ENCODE measurements around the gene FARSA.
"Not testable (repeated sequence)": the region's sequence is repeated elsewhere in the genome, so short reads cannot be mapped to it uniquely, and the experiment has no call there.

The FARSA gene

GRCh38 chr19:12933287-12934072 is at the start of gene FARSA:
FARSA (minus strand) TSS chr19:12933711; CDS start chr19:12933696, 15 bp downstream.
- peak; percentile 89 for DNase-seq (ENCODE audit: low spot score)

DNA sequence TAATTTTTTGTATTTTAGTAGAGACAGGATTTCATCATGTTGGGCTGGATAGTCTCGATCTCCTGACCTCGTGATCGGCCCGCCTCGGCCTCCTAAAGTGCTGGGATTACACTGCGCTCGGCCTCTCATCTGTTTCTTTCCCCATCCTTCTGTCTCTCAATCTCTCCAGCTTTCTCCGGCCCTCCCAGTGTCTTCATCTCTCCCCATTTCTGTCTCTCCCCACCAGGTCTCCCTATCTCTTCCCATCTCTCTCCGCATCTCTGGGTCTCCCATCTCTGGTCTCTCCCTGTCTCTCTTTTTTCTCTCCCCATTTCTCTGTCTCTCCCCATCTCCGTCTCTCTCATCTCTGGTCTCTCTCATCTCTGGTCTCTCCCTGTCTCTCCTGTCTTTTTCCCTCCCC is 49.6 kb upstream of the FARSA start:
- DNase-seq (ENCODE audit: low spot score): no peak

- DNase-seq (ENCODE audit: low spot score): no peak
Measured at GRCh38 chr19:12982648-12983047, 49.1 kb upstream of the FARSA start.

- DNase-seq (ENCODE audit: low spot score): no peak
Measured at GRCh38 chr19:12979974-12980373, 46.5 kb upstream of the FARSA start.

- not testable (repeated sequence) for DNase-seq (ENCODE audit: low spot score)
Measured at GRCh38 chr19:12976109-12976508, 42.6 kb upstream of the FARSA start.

- DNase-seq (ENCODE audit: low spot score): no peak
Measured at GRCh38 chr19:12975221-12975741, 41.8 kb upstream of the FARSA start.

- no peak for DNase-seq (ENCODE audit: low spot score)
Measured at GRCh38 chr19:12974301-12975220, 41.0 kb upstream of the FARSA start.

GRCh38 chr19:12973236-12973635 is 39.7 kb upstream of the FARSA start:
- DNase-seq (ENCODE audit: low spot score): no peak

DNA sequence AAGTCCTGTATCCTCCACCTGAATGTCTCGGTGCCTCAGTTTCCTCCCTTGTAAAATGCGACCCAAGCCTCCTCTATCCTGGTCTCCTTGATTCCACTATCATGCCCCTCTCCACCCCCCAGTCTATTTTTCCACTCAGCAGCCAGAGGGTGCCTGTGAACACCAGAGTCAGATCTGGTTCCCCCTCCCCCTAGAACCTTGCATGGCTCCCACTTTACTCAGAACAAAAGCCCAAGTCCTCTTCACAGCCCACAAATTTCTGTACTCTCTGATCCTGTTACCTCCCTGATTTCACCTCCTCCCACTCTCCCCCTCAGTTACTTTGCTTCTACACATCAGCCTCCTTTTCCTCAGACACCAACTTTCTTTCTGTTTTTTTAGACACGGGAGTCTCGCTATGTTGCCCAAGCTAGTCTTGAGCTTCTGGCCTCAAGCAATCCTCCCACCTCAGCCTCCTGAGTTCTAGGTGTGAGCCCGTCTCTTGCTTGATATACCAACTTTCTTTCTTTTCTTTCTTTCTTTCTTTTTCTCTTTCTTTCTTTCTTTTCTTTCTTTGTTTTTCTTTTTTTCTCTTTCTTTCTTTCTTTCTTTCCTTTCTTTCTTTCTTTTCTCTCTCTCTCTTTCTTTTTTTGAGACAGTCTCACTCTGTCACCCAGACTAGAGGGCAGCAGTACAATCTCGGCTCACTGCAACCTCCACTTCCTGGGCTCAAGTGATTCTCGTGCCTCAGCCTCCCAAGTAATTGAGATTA is 36.7 kb upstream of the FARSA start:
- DNase-seq (ENCODE audit: low spot score): no peak

DNA sequence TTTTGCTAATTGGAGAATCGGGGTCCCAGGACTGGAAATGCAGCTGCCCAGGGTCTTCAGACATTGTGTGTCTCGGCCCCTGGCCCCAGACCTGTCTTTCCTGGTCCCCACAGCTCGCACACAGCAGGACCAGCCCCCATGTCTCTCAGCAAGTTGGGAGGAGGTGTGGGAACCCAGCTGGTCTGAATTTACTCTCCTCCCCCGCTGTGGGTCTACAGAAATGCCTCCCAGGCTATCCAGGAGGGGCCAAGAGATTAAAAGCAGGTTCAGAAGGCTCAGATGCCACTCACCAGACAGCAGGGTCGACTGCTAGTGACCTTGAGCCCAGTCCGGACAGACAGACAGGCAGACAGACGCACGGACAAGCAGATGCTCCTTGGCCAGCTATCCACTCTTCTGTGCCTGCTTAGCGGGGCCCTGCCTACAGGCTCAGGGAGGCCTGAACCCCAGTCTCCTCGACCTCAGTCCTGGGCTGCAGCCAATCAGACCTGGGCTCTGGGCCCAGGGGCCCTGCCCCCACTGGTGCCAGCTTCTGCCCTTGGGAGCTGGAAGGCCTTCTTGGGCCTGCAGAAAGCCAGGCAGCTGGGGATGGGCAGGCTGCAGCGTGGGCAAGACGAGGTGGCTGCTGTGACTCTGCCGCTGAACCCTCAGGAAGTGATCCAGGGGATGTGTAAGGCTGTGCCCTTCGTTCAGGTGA is 35.9 kb upstream of the FARSA start, which contains the start of gene DAND5:
TSS of gene DAND5 (plus strand) at position 285 of the 697 bp plus-strand sequence. CDS start at position 370, 85 bp downstream.
- no peak for DNase-seq (ENCODE audit: low spot score)

GRCh38 chr19:12967907-12968306 is 34.4 kb upstream of the FARSA start:
- DNase-seq (ENCODE audit: low spot score): no peak

GRCh38 chr19:12965812-12966135 is 32.3 kb upstream of the FARSA start:
- DNase-seq (ENCODE audit: low spot score): no peak

DNA sequence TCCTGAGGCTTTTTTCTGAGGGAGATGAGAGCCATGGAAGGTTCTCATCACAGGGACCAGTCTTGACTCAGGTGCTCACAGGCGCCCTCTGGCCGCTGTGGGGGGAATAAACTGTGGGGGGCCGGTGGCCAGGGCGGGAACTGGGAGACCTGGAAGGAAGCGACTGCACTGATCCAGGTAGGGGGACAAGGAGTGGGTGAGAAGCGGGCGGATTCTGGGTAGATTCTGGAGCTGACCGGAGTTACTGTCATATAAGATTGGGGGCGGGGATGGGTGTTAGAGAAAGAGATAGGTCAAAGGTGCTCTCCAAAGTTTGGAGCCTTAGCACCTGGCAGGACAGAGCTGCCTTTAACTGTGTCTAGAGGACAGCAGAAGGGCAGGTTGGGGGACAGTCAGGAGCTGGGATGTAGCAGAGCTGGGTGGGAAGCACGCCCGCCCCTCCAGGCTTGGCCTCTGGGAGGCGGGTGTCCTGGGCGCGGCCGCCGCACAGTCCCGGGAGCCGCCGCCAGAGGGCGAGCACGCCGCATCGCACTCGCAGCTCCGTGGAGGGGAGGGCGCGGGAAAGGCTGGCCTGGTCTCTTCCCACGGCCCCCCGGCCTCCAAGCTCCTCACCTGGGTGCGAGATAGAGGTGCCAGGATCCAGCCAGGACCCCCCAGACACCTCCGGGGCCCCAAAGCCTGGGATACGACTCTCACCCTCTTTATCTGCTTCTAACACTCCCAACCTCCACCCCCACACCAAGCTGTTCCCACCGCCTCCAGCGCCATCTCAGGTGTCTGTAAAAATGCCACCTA is 31.7 kb upstream of the FARSA start:
- peak; percentile 72 for DNase-seq (ENCODE audit: low spot score)

DNA sequence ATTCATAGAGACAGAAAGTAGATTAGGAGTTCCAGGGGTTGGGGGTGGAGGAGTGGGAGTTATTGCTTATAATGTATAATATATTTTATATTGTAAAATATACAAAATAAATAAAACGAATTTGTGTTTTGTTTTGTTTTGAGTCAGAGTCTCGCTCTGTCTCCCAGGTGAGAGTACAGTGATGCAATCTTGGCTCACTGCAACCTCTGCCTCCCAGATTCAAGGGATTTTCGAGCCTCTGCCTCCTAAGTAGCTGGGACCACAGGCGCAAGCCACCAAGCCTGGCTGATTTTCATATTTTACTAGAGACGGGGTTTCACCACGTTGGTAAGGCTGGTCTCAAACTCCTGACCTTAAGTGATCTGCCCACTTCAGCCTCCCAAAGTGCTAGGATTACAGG is 26.0 kb upstream of the FARSA start:
- no peak for DNase-seq (ENCODE audit: low spot score)

DNA sequence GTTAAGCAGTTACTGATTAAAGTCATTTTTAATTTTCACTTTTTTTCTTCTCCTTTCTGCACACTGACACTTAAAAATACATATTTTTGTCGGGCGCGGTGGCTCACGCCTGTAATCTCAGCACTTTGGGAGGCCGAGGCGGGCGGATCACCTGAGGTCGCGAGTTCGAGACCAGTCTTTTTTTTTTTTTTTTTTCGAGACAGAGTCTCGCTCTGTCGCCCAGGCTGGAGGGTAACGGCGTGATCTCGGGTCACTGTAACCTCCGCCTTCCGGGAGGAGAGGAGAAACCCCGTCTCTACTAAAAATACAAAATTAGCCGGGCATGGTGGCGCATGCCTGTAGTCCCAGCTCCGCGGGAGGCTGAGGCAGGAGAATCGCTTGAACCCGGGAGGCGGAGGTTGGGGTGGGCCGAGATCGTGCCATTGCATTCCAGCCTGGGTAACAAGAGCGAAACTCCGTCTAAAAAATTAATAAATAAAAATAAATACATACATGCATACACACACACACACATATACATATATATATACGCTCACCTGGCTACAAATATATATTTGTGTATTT is 24.0 kb upstream of the FARSA start:
- not testable (repeated sequence) for DNase-seq (ENCODE audit: low spot score)

DNA sequence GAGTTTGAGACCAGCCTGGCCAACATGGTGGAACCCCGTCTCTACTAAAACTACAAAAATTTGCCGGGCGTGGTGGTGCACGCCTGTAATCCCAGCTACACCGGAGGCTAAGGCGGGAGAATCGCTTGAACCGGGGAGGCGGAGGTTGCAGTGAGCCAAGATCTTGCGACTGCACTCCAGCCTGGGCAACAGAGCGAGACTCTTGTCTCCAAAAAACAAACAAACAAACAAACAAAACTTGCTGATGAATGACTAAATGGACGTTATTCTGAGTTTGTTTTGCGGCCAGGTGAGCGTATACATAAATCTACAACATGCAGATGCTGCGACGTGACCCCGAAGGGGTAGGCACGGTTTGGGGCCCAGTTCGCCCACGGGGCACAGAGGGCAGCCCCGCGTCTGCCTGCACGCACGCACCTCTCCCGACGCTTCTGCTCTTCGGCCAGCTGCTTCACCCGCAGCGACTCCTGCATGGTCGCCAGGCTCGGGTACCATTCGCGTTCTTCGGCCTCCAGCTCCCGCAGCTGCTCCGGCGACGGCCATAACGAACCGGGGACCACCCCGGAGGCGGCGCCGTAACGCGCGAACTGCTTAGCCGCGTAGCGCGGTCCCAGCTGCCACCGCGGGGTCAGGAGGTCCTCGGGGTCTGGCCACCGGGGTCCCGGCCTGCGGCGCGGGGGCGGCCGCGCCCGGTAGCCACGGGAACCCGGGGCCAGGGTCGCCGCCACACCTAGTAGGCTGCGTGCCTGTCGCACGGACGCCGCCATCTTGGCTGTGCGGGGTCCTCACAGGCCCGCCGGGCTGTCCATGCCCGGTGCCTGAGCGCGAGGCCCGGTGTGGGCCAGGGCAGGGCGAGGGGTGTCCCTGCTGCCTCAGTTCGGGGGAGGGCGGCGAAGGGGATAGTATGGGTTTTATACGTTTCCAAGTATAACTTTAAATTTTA is 23.2 kb upstream of the FARSA start, which contains the start of gene GADD45GIP1:
TSS of gene GADD45GIP1 (minus strand) at position 778 of the 943 bp plus-strand sequence. CDS start at position 767, 11 bp downstream.
- peak; percentile 76 for DNase-seq (ENCODE audit: low spot score)

DNA sequence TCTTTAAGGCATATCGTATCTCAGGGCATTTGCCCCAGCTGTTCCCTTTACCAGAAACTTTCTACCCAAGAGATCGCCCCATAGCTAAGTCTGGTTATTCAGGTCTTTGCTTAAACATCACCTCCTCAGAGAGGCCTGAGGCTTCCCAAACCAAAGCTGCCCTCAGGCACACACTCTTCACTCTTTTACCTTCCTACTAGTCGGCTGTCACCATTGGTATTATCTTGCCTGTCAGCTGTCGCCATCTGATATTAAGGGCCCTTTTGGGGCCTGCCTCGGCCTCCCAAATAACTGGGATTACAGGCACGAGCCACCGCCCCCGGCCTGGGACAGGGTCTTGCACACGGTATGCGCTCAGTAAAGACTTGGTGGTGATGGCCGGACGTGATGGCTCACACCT is 22.5 kb upstream of the FARSA start:
- no peak for DNase-seq (ENCODE audit: low spot score)

GRCh38 chr19:12955575-12955974 is 22.1 kb upstream of the FARSA start:
- DNase-seq (ENCODE audit: low spot score): not testable (repeated sequence)

- no peak for DNase-seq (ENCODE audit: low spot score)
Measured at GRCh38 chr19:12954612-12954962, 21.1 kb upstream of the FARSA start.

Measured in CD4-positive, alpha-beta T cell treated with Interleukin-6 at 100 ng/mL for 8 hours (primary cell).